Activated CD4-positive, alpha-beta T cell treated with anti-CD3 and anti-CD28 coated beads for 1 hour (primary cell): Measurements from ENCODE around the gene PAX2.
"Not testable (repeated sequence)": the region's sequence is repeated elsewhere in the genome, so short reads cannot be mapped to it uniquely, and the experiment has no call there.

Source experiments
- DNase-seq: peaks from one replicate; pipeline ENCODE4 v3.0.0-alpha.2; 2020

PAX2 gene

DNA sequence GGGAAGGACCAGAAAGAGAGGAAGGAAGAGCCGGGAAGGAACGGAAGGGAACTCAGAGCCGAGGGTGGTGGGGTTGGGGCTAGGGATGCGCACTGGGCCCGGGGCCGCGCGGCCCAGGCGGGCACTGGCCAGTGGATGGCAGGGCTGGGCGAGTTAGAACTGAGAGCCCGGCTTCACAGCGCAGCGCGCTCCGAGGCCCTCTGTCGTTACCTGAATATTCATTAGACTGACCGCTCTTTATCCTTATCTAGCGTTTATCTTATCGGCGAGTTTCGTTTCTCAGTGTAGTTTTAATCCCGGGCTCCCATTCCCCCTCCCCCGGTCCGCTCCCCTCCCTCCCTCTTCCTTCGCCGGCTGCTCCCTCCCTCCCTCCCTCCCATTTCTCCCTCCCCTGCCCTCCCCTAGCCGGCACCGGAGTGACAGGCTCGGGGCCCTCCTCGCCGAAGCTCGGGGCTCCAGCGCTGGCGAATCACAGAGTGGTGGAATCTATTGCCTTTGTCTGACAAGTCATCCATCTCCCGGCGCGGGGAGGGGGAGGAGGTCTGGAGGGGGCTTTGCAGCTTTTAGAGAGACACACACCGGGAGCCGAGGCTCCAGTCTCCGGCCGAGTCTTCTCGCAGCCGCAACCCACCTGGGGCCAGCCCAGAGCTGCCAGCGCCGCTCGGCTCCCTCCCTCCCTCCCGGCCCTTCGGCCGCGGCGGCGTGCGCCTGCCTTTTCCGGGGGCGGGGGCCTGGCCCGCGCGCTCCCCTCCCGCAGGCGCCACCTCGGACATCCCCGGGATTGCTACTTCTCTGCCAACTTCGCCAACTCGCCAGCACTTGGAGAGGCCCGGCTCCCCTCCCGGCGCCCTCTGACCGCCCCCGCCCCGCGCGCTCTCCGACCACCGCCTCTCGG is at the start of gene PAX2:
PAX2 (plus strand) TSS at position 596 of the 895 bp plus-strand sequence. CDS start 679 bp downstream, outside the sequence.
- DNase-seq: no peak

DNA sequence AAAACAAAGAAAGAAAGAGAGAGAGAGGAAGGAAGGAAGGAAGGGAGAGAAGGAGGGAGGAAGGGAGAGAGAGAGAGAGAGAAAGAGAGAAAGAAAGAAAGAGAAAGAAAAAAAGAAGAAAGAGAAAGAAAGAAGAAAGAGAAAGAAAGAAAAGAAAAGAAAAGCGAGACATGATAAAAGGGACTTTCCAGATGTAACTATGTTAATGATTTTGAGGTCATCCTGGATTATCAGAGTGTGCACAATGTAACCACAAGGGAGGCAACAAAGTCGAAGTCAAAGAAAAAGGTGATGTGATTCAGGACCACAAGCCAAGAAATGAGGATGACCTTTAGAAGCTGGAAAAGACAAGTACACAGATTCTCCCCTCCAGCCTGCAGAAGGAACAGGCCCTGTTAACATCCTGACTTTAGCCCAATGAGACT is 48.9 kb upstream of the PAX2 start:
- no peak for DNase-seq

DNA sequence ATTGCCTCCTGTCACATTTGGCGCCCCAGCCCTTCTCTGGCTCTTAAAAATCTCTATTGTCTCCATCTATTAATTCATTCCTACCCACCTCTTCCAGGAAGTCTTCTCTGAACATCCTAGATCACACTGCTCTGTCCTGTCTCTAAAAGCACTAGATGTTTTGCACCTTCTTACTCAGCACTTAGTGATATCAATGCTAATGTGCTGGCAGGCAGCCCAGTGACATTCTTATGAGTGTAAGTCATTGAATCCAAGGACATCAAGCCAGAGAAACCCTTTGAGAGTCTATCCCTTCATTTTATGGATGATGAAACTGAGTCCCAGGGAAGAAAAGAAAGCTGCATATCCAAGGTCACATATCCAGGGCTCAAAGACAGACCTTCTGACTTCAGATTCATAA is 48.3 kb upstream of the PAX2 start:
- DNase-seq: no peak

DNA sequence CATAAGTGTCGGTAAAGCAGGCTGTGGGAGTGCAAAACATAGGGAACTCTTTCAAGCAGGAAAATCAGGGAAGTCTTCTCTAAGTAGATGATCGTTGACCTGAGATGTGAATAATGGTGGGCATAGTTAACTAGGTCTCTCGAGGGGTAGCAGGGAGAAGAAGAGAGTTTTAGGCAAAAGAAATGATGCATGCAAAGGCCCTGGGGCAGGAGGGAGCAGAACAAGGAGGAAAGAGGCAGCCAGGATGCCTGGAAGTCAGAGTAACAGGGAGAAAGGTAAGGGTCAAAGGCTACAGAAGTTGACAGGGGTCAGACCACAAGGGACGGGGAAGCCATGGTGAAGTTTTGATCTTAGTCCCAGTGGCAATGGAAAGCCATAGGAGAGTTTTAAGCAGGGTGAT is 47.8 kb upstream of the PAX2 start:
- no peak for DNase-seq

DNA sequence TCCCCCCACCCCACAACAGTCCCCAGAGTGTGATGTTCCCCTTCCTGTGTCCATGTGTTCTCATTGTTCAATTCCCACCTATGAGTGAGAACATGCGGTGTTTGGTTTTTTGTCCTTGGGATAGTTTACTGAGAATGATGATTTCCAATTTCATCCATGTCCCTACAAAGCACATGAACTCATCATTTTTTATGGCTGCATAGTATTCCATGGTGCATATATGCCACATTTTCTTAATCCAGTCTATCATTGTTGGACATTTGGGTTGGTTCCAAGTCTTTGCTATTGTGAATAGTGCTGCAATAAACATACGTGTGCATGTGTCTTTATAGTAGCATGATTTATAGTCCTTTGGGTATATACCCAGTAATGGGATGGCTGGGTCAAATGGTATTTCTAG is 43.7 kb upstream of the PAX2 start:
- DNase-seq: not testable (repeated sequence)

DNA sequence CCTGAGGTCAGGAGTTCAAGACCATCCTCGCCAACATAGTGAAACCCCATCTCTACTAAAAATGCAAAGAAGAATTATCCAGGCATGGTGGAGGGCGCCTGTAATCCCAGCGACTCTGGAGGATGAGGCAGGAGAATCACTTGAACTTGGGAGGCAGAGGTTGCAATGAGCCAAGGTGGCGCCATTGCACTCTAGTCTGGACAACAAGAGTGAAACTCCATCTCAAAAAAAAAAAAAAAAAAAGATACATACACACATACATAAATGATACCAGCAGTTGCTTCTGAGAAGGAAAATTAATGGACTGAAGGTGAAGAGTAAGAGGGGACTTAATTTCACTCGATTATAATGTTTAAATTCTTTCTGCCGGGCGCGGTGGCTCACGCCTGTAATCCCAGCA is 40.2 kb upstream of the PAX2 start:
- no peak for DNase-seq

DNA sequence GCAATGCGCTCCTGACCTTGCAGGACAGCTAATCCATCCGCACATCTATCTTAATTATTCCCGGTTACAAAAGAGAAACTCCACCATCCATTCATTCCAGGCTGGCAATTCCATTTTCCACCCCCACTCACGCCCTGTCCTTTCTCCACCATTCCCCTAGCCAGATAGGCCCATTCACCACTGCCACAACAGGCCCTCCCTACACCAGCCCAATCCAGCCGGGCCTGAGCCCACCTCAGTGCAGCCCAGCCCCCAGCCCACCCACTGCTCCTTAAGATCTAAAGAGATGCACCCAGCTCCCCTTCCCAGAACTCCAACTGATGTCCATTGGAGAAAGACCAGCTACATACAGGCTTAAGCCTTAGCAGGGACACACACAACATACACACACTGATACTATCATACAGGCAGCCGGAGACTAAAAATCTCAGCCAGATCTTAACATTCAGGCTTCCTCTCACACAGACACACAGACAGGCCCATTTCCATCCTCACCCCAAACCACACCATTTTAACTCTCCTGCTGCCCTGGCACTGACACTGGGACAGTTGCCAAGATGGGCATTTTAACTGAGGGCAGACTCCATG is 38.0 kb upstream of the PAX2 start:
- no peak for DNase-seq

DNA sequence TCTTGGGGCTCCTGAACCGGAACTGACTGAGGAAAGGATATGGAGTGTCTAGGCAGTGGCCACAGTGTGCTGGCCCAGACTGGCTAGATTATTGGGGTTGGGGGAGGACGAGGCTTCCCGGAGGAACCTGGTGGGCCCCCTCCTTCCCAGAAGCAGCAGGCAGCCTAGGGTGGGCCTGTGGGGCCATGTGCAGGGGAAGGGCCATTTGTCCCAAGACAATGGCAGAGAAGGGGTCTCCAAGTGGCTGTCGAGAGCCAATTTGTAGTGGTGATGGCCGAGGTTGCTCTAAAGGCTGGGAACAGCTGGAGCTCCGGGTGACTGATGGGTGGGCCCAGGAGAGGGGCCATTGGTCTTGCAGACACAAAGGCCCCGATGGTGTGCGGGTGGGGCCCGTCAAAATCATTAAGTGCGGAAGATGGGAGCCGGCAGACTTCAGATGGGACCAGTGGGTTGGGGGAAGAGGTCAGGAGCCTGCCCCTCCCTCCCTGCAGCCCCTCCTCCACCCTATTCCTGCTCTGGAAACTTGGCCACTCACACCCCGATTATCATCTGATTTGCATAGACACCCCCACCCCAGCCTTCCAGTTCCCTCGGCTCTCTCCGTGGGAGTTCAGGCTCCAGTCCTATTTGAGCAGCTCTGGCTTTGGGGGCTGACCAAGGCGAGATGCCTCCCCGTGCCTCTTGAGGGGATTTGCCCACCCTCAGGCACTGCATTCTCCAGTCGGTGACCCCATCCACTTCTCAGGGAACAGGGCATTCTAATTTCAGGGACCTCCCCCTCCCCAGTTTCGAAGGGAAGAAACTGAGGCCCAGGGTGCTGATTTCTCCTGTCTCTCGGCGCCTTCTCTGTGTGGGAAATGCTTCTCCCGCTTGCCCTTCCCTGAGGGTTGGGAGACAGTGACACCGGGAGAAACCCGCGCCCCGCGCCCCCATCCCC is 36.0 kb upstream of the PAX2 start:
- no peak for DNase-seq

DNA sequence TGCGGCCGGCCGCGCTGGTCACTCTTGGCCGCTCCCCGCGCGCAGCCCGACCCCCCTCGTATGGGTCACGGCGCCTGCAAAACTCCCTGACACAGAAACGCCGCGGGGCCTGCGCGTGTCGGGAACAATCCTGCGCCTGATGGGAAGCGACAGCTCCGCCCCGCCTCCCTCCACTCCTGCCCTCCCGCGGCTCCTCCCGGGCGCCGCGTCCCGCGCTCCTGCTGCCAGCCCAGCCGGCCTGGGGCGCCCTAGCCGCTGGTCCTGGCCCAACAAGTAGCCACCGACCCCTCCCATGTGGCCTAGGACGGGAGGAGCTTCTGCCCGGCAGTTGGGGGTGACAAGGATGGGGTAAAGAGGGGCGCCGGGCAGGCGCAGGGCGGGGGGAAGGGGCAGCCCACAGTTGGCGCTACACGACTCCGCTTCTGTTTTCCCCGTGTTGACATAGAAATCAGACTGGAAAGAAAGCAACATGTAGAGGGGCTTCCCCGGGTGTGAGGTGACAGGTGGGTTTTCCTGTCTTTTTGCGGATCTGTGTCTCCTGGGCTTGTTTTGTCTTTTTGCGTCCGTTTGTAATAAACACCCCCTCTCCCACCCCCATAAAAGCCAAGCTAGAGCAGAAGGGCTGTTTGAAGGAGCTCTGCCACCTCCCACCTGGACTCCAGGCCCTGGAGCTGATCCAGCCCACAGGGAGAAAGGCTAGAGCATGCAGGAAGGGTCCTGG is 35.1 kb upstream of the PAX2 start:
- DNase-seq: no peak

DNA sequence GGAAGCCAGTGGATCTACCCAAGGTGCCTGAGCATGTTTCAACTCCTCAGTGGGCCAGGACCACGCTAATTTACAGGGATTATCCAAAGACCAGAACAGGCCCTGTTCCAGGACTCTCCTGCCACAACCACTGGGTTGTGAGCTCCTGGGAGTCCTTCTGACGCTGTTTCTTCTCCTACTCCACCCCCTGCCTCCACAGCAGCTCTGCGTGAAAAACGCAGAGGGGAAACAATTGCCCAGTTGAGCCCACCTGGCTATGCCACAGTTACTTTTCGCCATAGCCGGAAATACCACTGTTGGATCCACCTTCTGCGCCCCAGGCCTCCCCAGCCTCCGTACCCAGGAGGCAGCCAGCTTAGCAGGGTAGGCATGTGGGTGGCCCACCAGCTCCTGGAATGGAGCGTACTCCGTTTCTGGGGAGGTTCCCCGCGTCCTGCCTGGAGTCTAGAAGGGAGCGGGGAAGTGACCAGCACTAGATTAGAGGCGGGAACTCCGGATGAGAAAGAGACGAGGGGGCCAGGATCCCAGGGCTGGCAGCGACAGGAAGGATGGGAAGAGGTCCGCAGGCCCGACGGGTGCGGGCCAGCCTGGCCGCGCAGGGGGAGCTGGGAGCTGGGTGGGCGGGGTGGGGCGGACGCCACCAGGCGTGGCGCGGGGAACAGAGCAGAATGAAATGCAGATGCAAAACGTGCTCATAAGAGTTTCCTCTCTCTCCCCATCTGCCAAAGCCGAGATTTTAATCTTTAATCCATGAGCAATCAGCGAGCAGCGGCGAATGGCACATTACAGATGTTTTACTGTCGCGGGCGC is 32.1 kb upstream of the PAX2 start:
- DNase-seq: no peak

DNA sequence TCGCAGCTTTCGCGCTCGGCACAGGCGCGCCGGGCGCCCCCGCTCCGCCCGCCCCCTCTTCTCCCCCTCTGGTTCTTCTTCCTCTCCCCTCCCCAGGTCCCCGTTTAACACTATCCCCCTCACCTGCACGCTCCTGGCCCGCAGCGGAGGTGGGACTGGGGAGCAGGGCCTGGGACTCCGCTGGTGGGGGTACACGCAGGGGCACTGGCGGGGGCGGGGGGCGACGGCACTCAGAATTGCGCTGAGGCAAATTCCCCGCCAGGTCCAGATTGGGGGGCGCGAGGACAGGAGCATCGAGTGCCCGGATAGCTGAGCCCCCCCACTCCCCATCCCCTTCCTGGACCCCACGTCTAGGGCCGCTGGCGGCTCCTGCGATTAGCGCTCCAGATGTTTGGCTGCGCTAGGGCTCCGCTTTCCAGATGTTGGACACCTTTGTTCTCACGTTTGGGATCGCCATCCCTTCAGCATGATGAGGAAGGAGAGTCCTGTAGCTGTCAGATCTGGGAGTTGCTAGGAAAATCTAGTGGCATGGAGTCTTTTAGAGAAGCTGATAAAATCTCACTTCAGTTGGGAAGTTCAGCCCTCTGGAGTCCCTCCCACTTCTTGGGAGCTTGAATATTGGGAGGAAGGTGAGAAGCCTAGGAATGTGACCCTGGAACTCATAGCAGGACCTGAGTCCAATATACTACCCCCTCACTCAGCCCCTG is 31.4 kb upstream of the PAX2 start:
- no peak for DNase-seq

DNA sequence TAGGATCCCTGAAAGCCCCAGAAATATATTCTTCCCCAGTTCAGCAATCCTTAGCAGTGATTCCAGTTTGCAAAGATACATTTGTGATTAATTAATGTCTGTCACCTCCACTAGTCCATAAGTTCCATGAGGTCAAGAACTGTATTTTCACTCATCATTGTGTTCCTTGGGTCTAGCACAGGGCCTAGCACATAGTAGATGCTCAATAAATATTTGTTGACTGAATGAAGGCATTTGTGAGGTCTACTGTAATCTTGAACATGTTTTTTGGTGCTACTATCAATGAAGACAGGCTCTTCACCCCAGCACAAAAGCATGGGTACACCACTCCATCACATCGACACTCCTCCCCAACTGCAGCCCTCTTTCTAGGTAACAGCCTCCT is 30.8 kb upstream of the PAX2 start:
- no peak for DNase-seq

DNA sequence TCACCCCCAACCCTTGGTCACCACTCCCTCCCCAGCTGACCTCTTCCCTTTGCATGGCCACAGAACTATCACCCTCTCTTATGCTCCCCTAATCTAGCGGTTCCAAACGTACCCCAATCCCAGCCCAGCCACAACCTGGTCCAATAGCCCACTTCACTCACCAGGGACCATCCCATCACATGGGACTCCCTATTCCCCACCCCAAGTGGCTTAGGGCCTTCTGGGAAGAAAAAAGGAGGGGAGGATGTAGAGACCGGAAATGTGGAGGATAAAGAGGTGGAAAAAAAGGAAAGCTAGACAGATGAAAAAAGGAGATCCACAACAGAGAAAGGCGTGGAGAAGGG is 30.3 kb upstream of the PAX2 start:
- DNase-seq: no peak

DNA sequence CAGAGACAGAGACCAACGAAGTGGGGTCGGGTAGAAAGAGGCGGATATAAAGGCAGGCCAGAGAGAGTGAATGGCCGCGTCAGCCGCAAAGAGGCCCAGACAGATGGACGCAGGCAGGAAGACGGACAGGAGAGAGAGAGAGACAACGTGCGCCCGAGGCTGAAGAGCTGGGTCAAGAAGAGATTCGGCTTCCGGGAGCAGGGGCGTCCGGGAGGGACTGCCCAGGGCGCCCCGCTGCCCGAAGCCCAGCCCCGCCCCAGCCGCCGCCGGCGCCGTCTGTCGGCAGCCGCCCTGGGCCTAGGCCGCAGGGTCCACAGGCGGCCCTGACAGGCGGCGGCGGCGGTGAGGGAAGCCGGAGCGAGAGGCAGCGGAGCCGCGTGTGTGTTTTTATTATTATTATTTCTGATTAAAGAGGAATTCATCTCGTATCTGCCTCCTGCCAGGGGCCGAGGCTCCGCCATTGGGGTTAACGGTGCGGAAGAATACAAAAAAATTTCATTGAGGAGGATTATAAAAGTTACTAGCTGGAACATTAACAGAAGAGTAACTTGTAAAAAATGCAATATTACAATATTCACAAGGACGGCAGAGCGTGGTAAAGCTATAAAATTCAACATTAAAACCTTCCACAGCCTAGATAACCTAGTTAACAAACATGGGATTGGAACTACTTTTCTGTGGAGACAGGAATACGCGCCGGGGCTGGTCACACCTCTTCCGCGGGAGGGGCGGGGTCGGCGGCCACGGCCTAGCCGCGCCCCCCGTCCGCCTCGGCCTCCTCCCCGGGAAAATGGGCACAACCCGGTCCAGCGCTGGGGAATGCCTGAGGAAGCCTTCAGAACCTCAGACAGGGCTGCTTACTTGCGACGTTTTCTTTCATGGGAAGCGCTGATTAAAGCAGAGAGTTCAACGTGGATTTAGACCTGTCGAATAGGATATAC is 29.7 kb upstream of the PAX2 start:
- DNase-seq: no peak

DNA sequence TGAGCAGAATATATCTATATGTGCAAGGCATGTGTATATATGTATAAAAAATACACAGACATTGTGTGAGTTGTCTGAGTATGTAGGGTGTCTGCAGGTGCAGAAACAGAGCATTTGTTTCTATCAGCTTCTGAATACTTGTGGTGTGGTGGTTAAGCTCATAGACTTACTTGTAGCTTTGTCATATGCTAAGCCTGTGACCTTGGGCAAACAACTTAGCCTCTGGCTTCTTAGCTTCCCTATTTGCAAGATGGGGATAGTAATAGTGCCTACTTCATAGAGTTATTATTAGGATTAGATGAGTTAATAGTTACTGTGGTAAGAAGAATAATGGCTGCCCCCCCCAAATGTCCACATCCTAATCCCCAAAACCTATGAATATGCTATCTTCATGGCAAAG is 28.2 kb upstream of the PAX2 start:
- no peak for DNase-seq

DNA sequence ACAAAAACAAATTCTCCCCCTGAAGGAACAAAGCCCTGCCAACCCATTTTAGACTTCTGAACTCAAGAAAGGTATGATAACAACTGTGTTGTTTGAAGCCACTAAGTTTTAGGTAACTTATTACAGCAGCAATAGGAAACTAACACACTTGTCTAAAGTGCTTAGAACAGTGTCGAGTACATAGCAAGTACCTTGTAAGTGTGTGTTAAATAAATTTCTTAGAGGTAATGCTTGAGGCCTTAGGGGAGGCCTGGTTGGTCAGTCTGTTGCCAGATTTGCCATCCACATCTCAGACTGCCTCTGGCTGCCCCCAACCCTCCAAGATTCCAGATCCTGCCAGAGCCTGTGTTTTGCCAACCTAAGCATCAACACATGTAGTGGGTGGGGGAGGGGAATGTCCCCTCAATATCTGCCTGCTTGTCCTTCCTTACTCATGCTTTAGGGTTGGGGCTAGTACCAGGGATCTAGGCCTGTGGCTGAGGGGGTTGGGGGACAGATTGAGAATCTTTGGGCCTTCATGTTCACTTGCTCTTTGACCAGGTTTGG is 27.1 kb upstream of the PAX2 start:
- DNase-seq: no peak

DNA sequence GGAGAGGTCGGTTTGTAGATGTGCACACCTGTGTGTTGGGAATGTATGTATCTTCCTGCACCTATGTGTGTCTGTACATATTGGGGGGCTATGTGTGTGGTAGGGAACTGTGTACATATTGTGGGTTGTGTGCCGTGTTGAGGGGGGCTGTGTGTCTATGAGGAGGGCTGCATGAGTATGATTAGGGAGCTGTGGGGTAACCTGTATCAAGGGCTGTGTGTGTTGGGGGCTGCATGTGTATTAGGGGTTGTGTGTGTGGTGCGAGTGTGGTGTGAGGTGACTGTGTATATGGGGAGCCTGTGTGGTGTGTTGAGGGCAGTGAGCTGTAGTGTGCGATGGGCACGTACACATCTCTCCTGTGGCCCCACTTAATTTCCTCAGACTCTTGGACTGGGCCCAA is 22.2 kb upstream of the PAX2 start:
- DNase-seq: no peak

DNA sequence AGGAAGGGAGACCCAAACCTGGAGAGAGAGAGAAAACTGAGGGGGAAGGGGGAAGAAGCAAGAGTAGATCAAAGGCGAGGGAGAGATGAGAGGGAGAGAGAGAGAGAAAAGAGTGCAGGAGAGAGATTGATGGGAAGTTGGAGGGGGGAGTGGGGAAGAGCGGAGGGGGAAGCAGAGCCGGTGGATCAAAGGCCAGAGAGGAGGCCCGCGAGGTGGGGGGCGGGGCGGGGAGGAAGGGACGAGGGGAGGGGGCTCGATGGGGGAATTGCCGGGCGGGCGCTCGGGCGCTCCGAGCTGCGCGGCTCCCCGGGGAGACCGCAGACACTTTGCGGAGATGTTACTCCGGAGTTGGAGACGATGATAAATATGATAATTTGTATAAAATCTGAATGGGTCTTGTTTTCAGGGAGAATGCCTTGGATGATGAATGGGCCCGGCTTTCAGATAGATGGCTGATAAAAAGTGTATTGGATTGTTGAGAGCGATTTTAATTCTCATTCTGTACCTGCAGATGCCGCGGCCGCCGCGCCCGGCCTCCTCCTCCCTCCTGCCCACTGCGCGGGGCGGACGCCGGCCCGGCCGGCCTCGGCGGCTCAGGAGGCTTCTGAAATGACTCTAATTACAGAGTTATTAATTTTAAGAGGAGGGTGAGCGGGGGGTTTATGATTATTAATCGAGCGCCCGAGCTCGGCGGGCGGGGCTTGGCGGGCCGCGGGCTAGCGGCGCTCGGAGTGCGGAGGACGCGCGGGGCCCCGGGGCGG is 21.4 kb upstream of the PAX2 start:
- DNase-seq: no peak

DNA sequence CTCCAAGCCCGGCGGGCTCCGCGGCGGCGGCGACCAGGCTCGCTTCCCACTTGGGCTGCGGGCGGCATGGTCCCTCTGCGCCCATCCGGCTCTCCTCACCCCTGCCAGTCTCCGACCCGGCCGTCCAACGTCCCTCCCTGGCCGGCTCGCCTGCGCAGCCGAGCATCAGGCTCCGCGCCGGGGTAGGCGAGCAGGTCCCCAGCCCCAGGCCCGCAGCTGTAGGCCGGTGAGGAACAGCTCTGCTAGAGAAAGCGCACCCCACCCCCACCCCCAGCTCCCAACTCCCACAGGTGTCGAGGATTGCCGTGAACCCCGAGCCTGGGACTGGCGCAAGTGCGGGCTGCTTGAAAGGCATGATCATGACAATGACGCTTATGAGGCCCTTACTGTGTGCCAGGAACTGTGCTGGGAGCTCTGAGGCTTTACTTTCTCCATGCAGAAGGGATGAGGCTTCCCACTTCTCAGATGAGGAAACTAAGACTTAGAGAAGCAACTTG is 20.8 kb upstream of the PAX2 start:
- DNase-seq: no peak
